Astrocyte of the spinal cord (primary cell): ENCODE results near the gene DIP2C.

ENCODE experiments used
- DNase-seq: peaks from one replicate; pipeline ENCODE4 v3.0.0; 2011; ENCODE audit warnings: low read depth, low spot score
- H3K4me3 ChIP-seq: 2 replicates; pipeline ENCODE4 v1.5.1; 2011; ENCODE audit warnings: low read depth, mild to moderate bottlenecking, low read length, moderate library complexity
- CTCF ChIP-seq: IDR thresholded peaks from 2 replicates; pipeline ENCODE4 v1.5.1; 2012; ENCODE audit warnings: low read depth, mild to moderate bottlenecking, low read length, inconsistent platforms
- in situ Hi-C: cut with HindIII; loops from 2 replicates; pipeline ENCODE4 v1.10.0; 2017; ENCODE audit warnings: low sequenced_read_pairs

Gene DIP2C

GRCh38 chr10:558891-559766 is 130.3 kb downstream of the DIP2C start:
- DNase-seq = no peak
- no peak for TF ChIP-seq CTCF
- H3K4me3 ChIP-seq = no peak overlapping the region
- in situ Hi-C loops = no loop called here

GRCh38 chr10:558364-558763 is 131.1 kb downstream of the DIP2C start:
- DNase-seq = no peak
- no peak overlapping the region for H3K4me3 ChIP-seq
- TF ChIP-seq CTCF = no peak
- in situ Hi-C loops = no loop called here

- no peak for DNase-seq
- H3K4me3 ChIP-seq = no peak overlapping the region
- TF ChIP-seq CTCF = no peak
- in situ Hi-C loops = no loop called here
Measured at GRCh38 chr10:557792-558328, 131.6 kb downstream of the DIP2C start.

GRCh38 chr10:556971-557637 is 132.4 kb downstream of the DIP2C start:
- in situ Hi-C loops = no loop called here
- no peak for DNase-seq
- TF ChIP-seq CTCF = no peak
- H3K4me3 ChIP-seq = no peak overlapping the region

GRCh38 chr10:555682-556350 is 133.7 kb downstream of the DIP2C start:
- DNase-seq = no peak
- H3K4me3 ChIP-seq = no peak overlapping the region
- in situ Hi-C loops = no loop called here
- TF ChIP-seq CTCF = no peak

- TF ChIP-seq CTCF = no peak
- DNase-seq = no peak
- in situ Hi-C loops = no loop called here
- H3K4me3 ChIP-seq = no peak overlapping the region
Measured at GRCh38 chr10:555281-555680, 134.2 kb downstream of the DIP2C start.
